Spinal cord (tissue), 10 donors: ENCODE data around the gene PRR35. TPM values are rescaled to one million over a fixed set of nuclear protein-coding genes. Genes with fewer than 3 reads are reported as not detected.

ENCODE experiments used
- DNase-seq, 6 donors: peaks; one replicate each; pipeline versions ENCODE4 v3.0.0 to v3.0.0-alpha.2; 2013 to 2015; ENCODE audit warnings: low spot score in 6 of 6, low read depth in 4 of 6
- H3K27ac ChIP-seq: one replicate; pipeline ENCODE4 v1.5.1; 2013; ENCODE audit warnings: low read depth, low read length, control low read depth
- H3K27me3 ChIP-seq: one replicate; pipeline ENCODE4 v1.6.1; 2013; ENCODE audit warnings: low read length; ENCODE audit not compliant: control insufficient read depth, insufficient read depth
- H3K36me3 ChIP-seq: one replicate; pipeline ENCODE4 v1.6.1; 2013; ENCODE audit warnings: low read length; ENCODE audit not compliant: control insufficient read depth, insufficient read depth
- H3K4me1 ChIP-seq: one replicate; pipeline ENCODE4 v1.6.1; 2013; ENCODE audit warnings: low read length; ENCODE audit not compliant: control insufficient read depth, insufficient read depth
- H3K4me3 ChIP-seq: one replicate; pipeline ENCODE4 v1.5.1; 2013; ENCODE audit warnings: low read depth, low read length, control low read depth
- H3K9me3 ChIP-seq: one replicate; pipeline ENCODE4 v1.6.1; 2013; ENCODE audit warnings: low read length; ENCODE audit not compliant: control insufficient read depth, insufficient read depth
- WGBS: methylation state at CpG from one replicate; pipeline ENCODE4 v1.1.5; 2013; ENCODE audit warnings: missing lambda C conversion rate; ENCODE audit not compliant: insufficient coverage; 5-methylcytosine and 5-hydroxymethylcytosine counted together
- long read RNA-seq, 4 donors: transcript quantifications; one replicate each; lab custom pipeline, GENCODE V29; 2026
- polyA plus RNA-seq, 2 donors: library from polyadenylated mRNA; unstranded; fragments of 120-200 nt; gene quantifications; one replicate each; pipeline ENCODE4 v1.2.1, GENCODE V29; 2013; ENCODE audit not compliant: insufficient read length in 2 of 2
- total RNA-seq, 2 donors: library from RNA; depleted of rRNA in 1 of 2; stranded (reverse); fragments of 120-200 nt in 1 of 2; fragments of >200 nt in 1 of 2; gene quantifications; one replicate each; pipeline versions ENCODE4 v1.2.3 to v1.2.4, GENCODE V29; 2013 to 2014
- donor health status: healthy.

PRR35 gene
- total RNA-seq (under 1 TPM in 1 of 2 donors, not detected in 1; 0.06 TPM), polyA plus RNA-seq (under 1 TPM in 1 of 2 donors, not detected in 1; 0.14 TPM)
- long read RNA-seq, donor 1: 0 reads
- long read RNA-seq, donor 2: 0 reads
- long read RNA-seq, donor 3: 0 reads
- long read RNA-seq, donor 4: 0 reads

- peaks cover 6% of the 10 kb centered on the region for H3K36me3 ChIP-seq
- peaks cover 33% of the 10 kb centered on the region for H3K27me3 ChIP-seq
- under 1% methylated on average over 84 of the region's 84 CpGs for WGBS
- H3K4me1 ChIP-seq: peaks cover 27% of the 10 kb centered on the region
- no peak for DNase-seq
- H3K27ac ChIP-seq: no peak within 1 kb of the TSS
- no peaks in the 10 kb centered on the region for H3K9me3 ChIP-seq
- H3K4me3 ChIP-seq: no peak within 1 kb of the TSS
These were observed at the start of gene PRR35 for GRCh38 chr16:560204-560700. Gene PRR35, plus strand, starts transcription at chr16:560394. Its CDS starts 2,901 bp downstream, at chr16:563295.

DNA sequence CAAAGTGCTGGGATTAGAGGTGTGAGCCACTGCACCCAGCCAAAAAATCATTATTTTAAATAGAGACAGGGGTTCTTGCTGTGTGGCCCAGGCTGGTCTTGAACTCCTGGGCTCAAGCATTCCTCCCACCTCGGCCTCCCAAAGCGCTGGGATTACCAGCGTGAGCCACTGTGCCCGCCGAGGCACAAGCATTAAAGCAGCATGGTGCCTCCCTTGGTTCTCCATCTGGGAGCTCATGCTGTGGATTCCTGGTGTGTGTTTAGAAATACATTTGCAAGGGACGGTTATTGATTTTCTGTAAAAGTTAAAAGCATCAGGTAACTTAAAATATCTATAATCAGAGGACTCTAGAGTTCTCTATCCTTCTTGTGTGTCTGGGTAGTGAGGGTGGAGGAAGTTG is 47.4 kb upstream of the PRR35 start:
- DNase-seq: no peak
- Histone ChIP-seq H3K4me1 (no peaks in the 10 kb centered on the region), H3K4me3 (no peak overlapping the region), H3K9me3 (no peaks in the 10 kb centered on the region), H3K36me3 (peaks cover 72% of the 10 kb centered on the region), H3K27ac (no peak overlapping the region), H3K27me3 (no peaks in the 10 kb centered on the region)
- 77% methylated on average over 3 of the region's 6 CpGs for WGBS

DNA sequence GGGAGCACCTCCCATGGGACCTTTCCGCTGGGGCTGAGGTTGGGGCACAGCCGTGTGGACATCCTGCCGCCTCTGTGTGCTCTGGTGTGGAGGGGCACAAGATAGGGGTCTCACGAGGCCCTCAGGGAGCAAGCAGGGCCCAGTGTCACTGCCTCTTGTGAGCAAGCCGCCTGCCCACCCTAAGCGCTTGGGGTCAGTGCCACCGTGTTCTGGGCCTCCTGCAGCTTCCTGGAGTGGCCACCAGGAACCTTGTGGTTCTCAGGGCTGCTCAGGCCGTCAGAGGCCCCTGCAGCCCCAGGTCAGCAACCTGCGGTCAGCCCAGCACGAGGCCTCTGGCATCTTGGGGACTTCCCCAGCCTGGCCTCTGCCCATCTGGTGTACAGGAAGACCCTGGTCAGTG is 46.2 kb upstream of the PRR35 start:
- Histone ChIP-seq H3K9me3 (no peaks in the 10 kb centered on the region), H3K4me1 (no peaks in the 10 kb centered on the region), H3K4me3 (no peak overlapping the region), H3K27ac (no peak overlapping the region), H3K27me3 (no peaks in the 10 kb centered on the region), H3K36me3 (peaks cover 79% of the 10 kb centered on the region)
- WGBS: 88% methylated on average over 10 of the region's 10 CpGs
- no peak for DNase-seq

DNA sequence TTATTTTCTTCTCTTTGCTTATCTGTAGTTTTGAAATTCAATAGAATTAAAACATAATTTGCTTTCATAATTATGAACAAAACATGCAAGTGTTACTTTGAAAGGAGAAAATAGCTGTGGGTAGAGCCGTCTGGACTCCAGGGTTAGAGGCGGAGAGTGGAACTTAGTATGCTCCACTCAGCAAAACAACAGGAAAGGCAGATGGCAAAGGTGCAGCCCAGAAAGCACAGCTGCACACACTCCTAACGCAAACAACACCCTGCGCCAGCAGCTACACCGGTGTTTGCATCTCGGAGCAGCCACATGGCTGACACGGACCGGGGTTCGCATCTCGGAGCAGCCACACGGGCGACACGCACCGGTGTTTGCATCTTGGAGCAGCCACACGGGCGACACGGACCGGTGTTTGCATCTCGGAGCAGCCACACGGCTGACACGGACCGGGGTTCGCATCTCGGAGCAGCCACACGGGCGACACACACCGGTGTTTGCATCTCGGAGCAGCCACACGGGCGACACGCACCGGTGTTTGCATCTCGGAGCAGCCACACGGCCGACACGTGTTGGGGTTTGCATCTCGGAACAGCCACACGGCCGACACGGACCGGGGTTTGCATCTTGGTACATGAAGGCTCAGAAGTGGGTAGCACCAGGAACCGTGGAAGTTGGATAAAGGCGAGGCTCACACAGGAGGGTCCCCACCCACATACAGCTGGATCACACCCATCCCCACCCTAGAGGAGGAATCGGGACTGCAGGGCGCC is 44.8 kb upstream of the PRR35 start:
- WGBS: 93% methylated on average over 43 of the region's 45 CpGs
- no peak overlapping the region for H3K4me3 ChIP-seq
- no peaks in the 10 kb centered on the region for H3K9me3 ChIP-seq
- no peaks in the 10 kb centered on the region for H3K4me1 ChIP-seq
- H3K27me3 ChIP-seq: no peaks in the 10 kb centered on the region
- peaks cover 79% of the 10 kb centered on the region for H3K36me3 ChIP-seq
- DNase-seq: no peak
- H3K27ac ChIP-seq: no peak overlapping the region

DNA sequence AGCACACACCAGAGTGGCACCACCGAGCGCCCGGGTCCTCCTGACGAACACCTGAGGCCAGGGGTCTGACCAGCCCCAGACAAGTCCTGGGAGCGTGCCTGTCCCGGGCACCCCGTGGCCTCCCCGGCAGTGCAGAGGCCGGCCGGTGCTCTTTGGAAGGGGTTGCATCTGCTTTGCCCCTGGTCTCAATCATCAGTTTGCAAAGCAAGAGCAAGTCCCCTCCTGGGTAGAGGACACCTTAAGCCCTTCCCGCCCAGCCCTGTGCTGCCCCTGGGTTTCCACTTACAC is 44.3 kb upstream of the PRR35 start:
- H3K27ac ChIP-seq: no peak overlapping the region
- WGBS: 94% methylated on average over 9 of the region's 11 CpGs
- H3K9me3 ChIP-seq: no peaks in the 10 kb centered on the region
- H3K27me3 ChIP-seq: no peaks in the 10 kb centered on the region
- no peaks in the 10 kb centered on the region for H3K4me1 ChIP-seq
- H3K4me3 ChIP-seq: no peak overlapping the region
- no peak for DNase-seq
- H3K36me3 ChIP-seq: peaks cover 79% of the 10 kb centered on the region

DNA sequence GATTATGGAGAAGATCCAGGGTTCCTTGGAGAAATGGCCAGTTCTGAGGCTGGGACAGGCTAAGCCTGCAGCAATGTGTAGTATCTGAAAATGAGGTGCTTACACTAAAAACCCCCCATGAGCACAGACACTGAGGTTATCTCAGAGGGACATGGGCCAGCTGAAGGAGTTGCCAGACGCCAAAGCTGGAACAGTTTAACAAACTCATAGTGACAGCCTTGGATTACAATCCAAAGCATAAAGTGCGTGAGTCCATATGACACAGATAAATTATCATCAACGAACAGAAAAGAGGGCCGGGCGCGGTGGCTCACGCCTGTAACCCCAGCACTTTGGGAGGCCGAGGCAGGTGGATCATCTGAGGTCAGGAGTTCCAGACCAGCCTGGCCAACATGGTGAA is 43.9 kb upstream of the PRR35 start:
- 100% methylated on average over 8 of the region's 8 CpGs for WGBS
- H3K9me3 ChIP-seq: no peaks in the 10 kb centered on the region
- peaks cover 83% of the 10 kb centered on the region for H3K36me3 ChIP-seq
- H3K27me3 ChIP-seq: no peaks in the 10 kb centered on the region
- H3K4me3 ChIP-seq: no peak overlapping the region
- no peak overlapping the region for H3K27ac ChIP-seq
- no peak for DNase-seq
- no peaks in the 10 kb centered on the region for H3K4me1 ChIP-seq

- Histone ChIP-seq H3K27me3 (no peaks in the 10 kb centered on the region), H3K9me3 (no peaks in the 10 kb centered on the region), H3K36me3 (peaks cover 94% of the 10 kb centered on the region), H3K27ac (no peak overlapping the region), H3K4me1 (peaks cover 4% of the 10 kb centered on the region), H3K4me3 (no peak overlapping the region)
- DNase-seq: no peak
- WGBS: 95% methylated on average over 9 of the region's 9 CpGs
These were observed 41.3 kb upstream of the PRR35 start for GRCh38 chr16:518858-519257.

- no peaks in the 10 kb centered on the region for H3K27me3 ChIP-seq
- peaks cover 94% of the 10 kb centered on the region for H3K36me3 ChIP-seq
- 93% methylated on average over 19 of the region's 19 CpGs for WGBS
- no peak overlapping the region for H3K4me3 ChIP-seq
- no peaks in the 10 kb centered on the region for H3K9me3 ChIP-seq
- H3K27ac ChIP-seq: no peak overlapping the region
- DNase-seq: no peak
- peaks cover 9% of the 10 kb centered on the region for H3K4me1 ChIP-seq
These were observed 40.8 kb upstream of the PRR35 start for GRCh38 chr16:519425-519824.

GRCh38 chr16:519841-520687 is 40.1 kb upstream of the PRR35 start:
- no peaks in the 10 kb centered on the region for H3K27me3 ChIP-seq
- no peaks in the 10 kb centered on the region for H3K9me3 ChIP-seq
- 94% methylated on average over 34 of the region's 35 CpGs for WGBS
- no peak for DNase-seq
- H3K36me3 ChIP-seq: peaks cover 94% of the 10 kb centered on the region
- H3K27ac ChIP-seq: no peak overlapping the region
- peaks cover 16% of the 10 kb centered on the region for H3K4me1 ChIP-seq
- H3K4me3 ChIP-seq: no peak overlapping the region
